HCT116 (cell line): ENCODE results near the gene ADD3. TPM values are rescaled to one million over a fixed set of nuclear protein-coding genes. Genes with fewer than 3 reads are reported as not detected.

Source experiments
- ATAC-seq: fragments of 200-7000 bp; cut with Tn5 transposase; 2 replicates; pipeline ENCODE4 v1.9.1; 2020; ENCODE audit warnings: mild to moderate bottlenecking, moderate library complexity
- BruUV-seq: library from RNA; stranded (reverse); fragments of 400-500 nt; replicated peaks from 2 replicates; lab custom pipeline; 2021; lab: Mats Ljungman, UMichigan
- CTCF ChIA-PET: fragments of 300-600 bp; sonication (Branson Sonifier 250); formaldehyde crosslinking; loops from one replicate; lab custom pipeline; 2021; ENCODE audit warnings: antibody characterized with exemption; lab: Charles Lee
- POLR2A ChIA-PET: fragments of 300-600, 350-600 bp; sonication (Branson Sonifier 250); formaldehyde crosslinking; loops from one replicate; lab custom pipeline; 2021; ENCODE audit warnings: antibody characterized with exemption; lab: Charles Lee
- RAD21 ChIA-PET, 2 experiments: fragments of 300-600 bp; sonication (Branson Sonifier 250); formaldehyde crosslinking; loops; one replicate each; lab custom pipeline; 2023; ENCODE audit warnings: low total read pairs in 2 of 2; ENCODE audit not compliant: uncharacterized antibody in 2 of 2, unreplicated experiment in 2 of 2, low non-redundant PET in 1 of 2; lab: Charles Lee
- DNase-seq: peaks from one replicate; pipeline ENCODE4 v3.0.0-alpha.2; 2010; ENCODE audit warnings: low read depth, low spot score
- H2AFZ ChIP-seq: fragments of 200-600 bp; shearing (Covaris generic), sonication (generic); 2 replicates; pipeline ENCODE4 v1.6.1; 2017; ENCODE audit warnings: low read depth, mixed run types, mixed read lengths, antibody characterized with exemption, low read length; ENCODE audit not compliant: poor library complexity, severe bottlenecking
- H3K27ac ChIP-seq: 2 replicates; pipeline ENCODE4 v1.5.1; 2012; ENCODE audit warnings: low read depth, low read length
- H3K27me3 ChIP-seq: fragments of 200-600 bp; sonication (generic); 2 replicates; pipeline ENCODE4 v1.6.1; 2016; ENCODE audit warnings: mixed run types, low read length, mixed read lengths; ENCODE audit not compliant: insufficient read depth
- H3K36me3 ChIP-seq, 2 experiments: fragments of 200-500 bp in 1 of 2; fragments of 200-600 bp in 1 of 2; sonication (Bioruptor generic) in 1 of 2; sonication (generic) in 1 of 2; 2 replicates each; pipeline versions ENCODE4 v1.5.1 to v1.6.1; 2014 to 2016; ENCODE audit warnings: low read length in 2 of 2, inconsistent platforms in 1 of 2, mixed read lengths in 1 of 2, mixed run types in 1 of 2; ENCODE audit not compliant: insufficient read depth in 2 of 2, control insufficient read depth in 1 of 2
- H3K4me1 ChIP-seq, 2 experiments: fragments of 200-600 bp in 1 of 2; sonication (generic) in 1 of 2; 2 replicates each; pipeline versions ENCODE4 v1.5.1 to v1.6.1; 2012 to 2017; ENCODE audit warnings: low read length in 2 of 2, inconsistent platforms in 1 of 2, mild to moderate bottlenecking in 1 of 2, mixed read lengths in 1 of 2, mixed run types in 1 of 2, moderate library complexity in 1 of 2; ENCODE audit not compliant: insufficient read depth in 2 of 2, control insufficient read depth in 1 of 2
- H3K4me2 ChIP-seq: fragments of 200-600 bp; sonication (generic); 2 replicates; pipeline ENCODE4 v1.6.1; 2017; ENCODE audit warnings: mixed run types, low read length, mixed read lengths
- H3K4me3 ChIP-seq, 2 experiments: fragments of 200-600 bp in 1 of 2; sonication (generic) in 1 of 2; replicated peaks in 1 of 2; 2 replicates each; pipeline ENCODE4 v1.5.1; 2011 to 2016; ENCODE audit warnings: low read length in 2 of 2, control low read depth in 1 of 2, low read depth in 1 of 2, mild to moderate bottlenecking in 1 of 2, mixed read lengths in 1 of 2, mixed run types in 1 of 2
- H3K79me2 ChIP-seq: fragments of 200-600 bp; sonication (generic); 2 replicates; pipeline ENCODE4 v1.6.1; 2017; ENCODE audit warnings: mild to moderate bottlenecking, mixed run types, low read length, moderate library complexity, mixed read lengths; ENCODE audit not compliant: insufficient read depth
- H3K9ac ChIP-seq: fragments of 200-600 bp; sonication (generic); 2 replicates; pipeline ENCODE4 v1.6.1; 2016; ENCODE audit warnings: low read length, mixed read lengths
- H3K9me2 ChIP-seq: fragments of 200-600 bp; sonication (generic), shearing (Covaris generic); 2 replicates; pipeline ENCODE4 v1.6.1; 2017; ENCODE audit warnings: mixed run types, mild to moderate bottlenecking, moderate library complexity; ENCODE audit not compliant: insufficient read depth
- H3K9me3 ChIP-seq, 2 experiments: fragments of 200-500 bp in 1 of 2; fragments of 200-600 bp in 1 of 2; sonication (Bioruptor generic) in 1 of 2; sonication (generic) in 1 of 2; 2 replicates each; pipeline ENCODE4 v1.6.1; 2014 to 2017; ENCODE audit warnings: low read length in 2 of 2, mixed read lengths in 2 of 2, inconsistent platforms in 1 of 2, low read depth in 1 of 2, mild to moderate bottlenecking in 1 of 2, mixed run types in 1 of 2, moderate library complexity in 1 of 2; ENCODE audit not compliant: control insufficient read depth in 1 of 2, insufficient read depth in 1 of 2
- H4K20me1 ChIP-seq: fragments of 200-600 bp; sonication (generic), shearing (Covaris generic); 2 replicates; pipeline ENCODE4 v1.6.1; 2017; ENCODE audit warnings: mixed run types, mild to moderate bottlenecking, moderate library complexity; ENCODE audit not compliant: insufficient read depth
- ELF1 ChIP-seq: IDR thresholded peaks from 2 replicates; pipeline ENCODE4 v1.6.1; 2012; ENCODE audit warnings: low read depth, borderline replicate concordance
- EZH2phosphoT487 ChIP-seq: fragments of 200-600 bp; IDR thresholded peaks from 2 replicates; pipeline ENCODE4 v1.6.1; 2018; ENCODE audit warnings: antibody characterized with exemption, borderline replicate concordance
- FOSL1 ChIP-seq: IDR thresholded peaks from 2 replicates; pipeline ENCODE4 v1.6.1; 2012; ENCODE audit warnings: low read depth
- SIN3A ChIP-seq: IDR thresholded peaks from 2 replicates; pipeline ENCODE4 v1.6.1; 2012; ENCODE audit warnings: low read depth
- SP1 ChIP-seq: IDR thresholded peaks from 2 replicates; pipeline ENCODE4 v1.6.1; 2012; ENCODE audit warnings: low read depth
- SRF ChIP-seq: IDR thresholded peaks from 2 replicates; pipeline ENCODE4 v1.6.1; 2012; ENCODE audit warnings: low read depth
- TCF7L2 ChIP-seq: IDR thresholded peaks from 2 replicates; pipeline ENCODE4 v1.7.0; 2011; ENCODE audit warnings: borderline replicate concordance, inconsistent platforms; ENCODE audit not compliant: insufficient read depth, insufficient read length; ENCODE audit errors: extremely low read depth
- intact Hi-C: fragments of 100-400 bp; cut with micrococcal nuclease; formaldehyde crosslinking; loops from 2 replicates; pipeline ENCODE4 v1.10.0; 2022
- total RNA-seq: library from RNA; stranded (reverse); gene quantifications from one replicate; pipeline ENCODE4 v1.2.1, GENCODE V29; 2021; ENCODE audit not compliant: unreplicated experiment
- TF ChIP-seq, protein P1 (sequence below): IDR thresholded peaks from 2 replicates; pipeline ENCODE4 v1.6.1; 2012
- TF ChIP-seq, protein P2 (sequence below): IDR thresholded peaks from 2 replicates; pipeline ENCODE4 v1.6.1; 2011; ENCODE audit warnings: mild to moderate bottlenecking, low read length, moderate library complexity; ENCODE audit not compliant: insufficient replicate concordance; ENCODE audit errors: extremely low read depth

ADD3 gene
- total RNA-seq, 1 experiment from 2014 or later = 41.1 TPM

DNA sequence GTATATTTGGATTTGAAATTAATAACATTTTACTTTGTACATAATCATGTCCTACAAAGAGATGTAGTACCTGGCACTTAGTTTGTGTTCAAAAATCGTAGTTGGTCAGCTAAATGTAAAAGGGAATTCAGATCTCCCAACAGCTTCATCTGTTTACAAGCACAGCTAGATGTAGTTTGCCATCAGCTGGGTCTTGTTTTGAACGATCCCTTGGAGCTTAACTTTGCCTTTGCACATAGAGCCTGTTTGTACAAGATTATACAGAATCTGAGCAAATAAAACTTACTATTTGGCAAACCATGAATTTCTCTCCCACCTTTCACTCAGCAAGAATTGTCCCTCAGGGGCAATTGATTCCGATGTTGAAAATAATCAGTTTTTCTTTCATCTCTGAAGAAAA is 36.1 kb upstream of the ADD3 start:
- TF ChIP-seq TCF7L2 (no peak), SRF (no peak), EZH2phosphoT487 (no peak), FOSL1 (no peak)
- TF ChIP-seq, protein P1, sequence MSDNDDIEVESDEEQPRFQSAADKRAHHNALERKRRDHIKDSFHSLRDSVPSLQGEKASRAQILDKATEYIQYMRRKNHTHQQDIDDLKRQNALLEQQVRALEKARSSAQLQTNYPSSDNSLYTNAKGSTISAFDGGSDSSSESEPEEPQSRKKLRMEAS = no peak
- TF ChIP-seq, protein P2, sequence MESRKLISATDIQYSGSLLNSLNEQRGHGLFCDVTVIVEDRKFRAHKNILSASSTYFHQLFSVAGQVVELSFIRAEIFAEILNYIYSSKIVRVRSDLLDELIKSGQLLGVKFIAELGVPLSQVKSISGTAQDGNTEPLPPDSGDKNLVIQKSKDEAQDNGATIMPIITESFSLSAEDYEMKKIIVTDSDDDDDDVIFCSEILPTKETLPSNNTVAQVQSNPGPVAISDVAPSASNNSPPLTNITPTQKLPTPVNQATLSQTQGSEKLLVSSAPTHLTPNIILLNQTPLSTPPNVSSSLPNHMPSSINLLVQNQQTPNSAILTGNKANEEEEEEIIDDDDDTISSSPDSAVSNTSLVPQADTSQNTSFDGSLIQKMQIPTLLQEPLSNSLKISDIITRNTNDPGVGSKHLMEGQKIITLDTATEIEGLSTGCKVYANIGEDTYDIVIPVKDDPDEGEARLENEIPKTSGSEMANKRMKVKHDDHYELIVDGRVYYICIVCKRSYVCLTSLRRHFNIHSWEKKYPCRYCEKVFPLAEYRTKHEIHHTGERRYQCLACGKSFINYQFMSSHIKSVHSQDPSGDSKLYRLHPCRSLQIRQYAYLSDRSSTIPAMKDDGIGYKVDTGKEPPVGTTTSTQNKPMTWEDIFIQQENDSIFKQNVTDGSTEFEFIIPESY = no peak
- TF ChIP-seq, all 23 proteins: peak for 0
- no peaks in the 10 kb centered on the region for H3K9me2 ChIP-seq
- CTCF ChIA-PET = no interaction called here
- H2AFZ ChIP-seq = no peak overlapping the region
- no peaks in the 10 kb centered on the region for H3K27me3 ChIP-seq
- no TSS peak for BruUV-seq
- H3K9me3 ChIP-seq = no peaks in the 10 kb centered on the region
- H3K79me2 ChIP-seq = no peaks in the 10 kb centered on the region
- intact Hi-C loops = no loop called here
- POLR2A ChIA-PET = no interaction called here
- DNase-seq (no peak), ATAC-seq (no peak)
- H3K4me2 ChIP-seq = no peak overlapping the region
- H3K4me1 ChIP-seq = no peaks in the 10 kb centered on the region
- no peak overlapping the region for H3K27ac ChIP-seq
- no peak overlapping the region for H3K9ac ChIP-seq
- no peaks in the 10 kb centered on the region for H3K36me3 ChIP-seq
- no peaks in the 10 kb centered on the region for H4K20me1 ChIP-seq
- RAD21 ChIA-PET = no interaction called here
- H3K4me3 ChIP-seq = no peak overlapping the region

DNA sequence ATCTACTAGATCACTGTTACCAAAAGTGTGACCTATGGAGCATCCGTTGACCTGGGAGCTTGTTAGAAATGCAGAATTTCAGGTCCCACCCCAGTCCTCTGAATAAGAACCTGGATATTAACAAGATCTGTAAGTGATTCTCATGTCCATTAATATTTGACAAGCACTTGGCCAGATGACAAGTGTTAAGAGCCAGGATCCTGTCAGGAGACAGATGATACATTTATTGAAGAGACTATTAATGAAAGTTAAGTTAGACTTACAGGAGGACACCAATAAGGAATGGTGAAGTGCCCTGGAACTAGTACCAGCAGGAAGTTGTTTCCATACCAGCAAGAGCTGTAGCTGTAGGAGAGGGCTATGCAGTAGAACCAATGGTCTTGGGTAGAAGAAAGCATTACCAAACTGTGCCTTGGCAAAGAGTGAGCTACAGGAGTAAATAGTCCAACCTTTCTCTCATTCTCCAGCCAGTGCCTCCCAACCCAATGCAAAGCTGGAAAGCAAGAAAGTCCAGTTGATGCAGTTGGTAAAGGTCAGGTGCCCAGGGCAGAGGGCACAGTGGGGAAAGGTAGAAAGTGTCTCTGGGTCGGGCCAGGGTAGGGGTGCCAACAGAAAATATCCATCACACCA is 35.3 kb upstream of the ADD3 start:
- Histone ChIP-seq H3K9me3 (no peaks in the 10 kb centered on the region), H3K27me3 (no peaks in the 10 kb centered on the region), H3K4me1 (no peaks in the 10 kb centered on the region), H3K27ac (no peak overlapping the region), H3K9ac (no peak overlapping the region), H3K36me3 (no peaks in the 10 kb centered on the region), H4K20me1 (no peaks in the 10 kb centered on the region), H3K9me2 (no peaks in the 10 kb centered on the region), H3K4me2 (no peak overlapping the region), H3K4me3 (no peak overlapping the region), H2AFZ (no peak overlapping the region), H3K79me2 (no peaks in the 10 kb centered on the region)
- ATAC-seq (no peak), DNase-seq (no peak)
- POLR2A ChIA-PET = no interaction called here
- BruUV-seq = no TSS peak
- CTCF ChIA-PET = interaction anchor here (0.9 kb wide), 2 partner anchors 8 to 299 kb away, joined by 3 read pairs; no protein-coding TSS in a partner anchor
- intact Hi-C loops = no loop called here
- no peak for TF ChIP-seq SIN3A
- TF ChIP-seq, protein P2 = no peak
- TF ChIP-seq ELF1 = no peak
- no peak for TF ChIP-seq EZH2phosphoT487
- no peak for TF ChIP-seq SP1
- no peak for TF ChIP-seq FOSL1
- RAD21 ChIA-PET = no interaction called here
